ENCODE data around the gene PXDN.
A peak's percentile ranks its signal among the peaks of the same experiment; 100 is the strongest.

PXDN gene, protein sequence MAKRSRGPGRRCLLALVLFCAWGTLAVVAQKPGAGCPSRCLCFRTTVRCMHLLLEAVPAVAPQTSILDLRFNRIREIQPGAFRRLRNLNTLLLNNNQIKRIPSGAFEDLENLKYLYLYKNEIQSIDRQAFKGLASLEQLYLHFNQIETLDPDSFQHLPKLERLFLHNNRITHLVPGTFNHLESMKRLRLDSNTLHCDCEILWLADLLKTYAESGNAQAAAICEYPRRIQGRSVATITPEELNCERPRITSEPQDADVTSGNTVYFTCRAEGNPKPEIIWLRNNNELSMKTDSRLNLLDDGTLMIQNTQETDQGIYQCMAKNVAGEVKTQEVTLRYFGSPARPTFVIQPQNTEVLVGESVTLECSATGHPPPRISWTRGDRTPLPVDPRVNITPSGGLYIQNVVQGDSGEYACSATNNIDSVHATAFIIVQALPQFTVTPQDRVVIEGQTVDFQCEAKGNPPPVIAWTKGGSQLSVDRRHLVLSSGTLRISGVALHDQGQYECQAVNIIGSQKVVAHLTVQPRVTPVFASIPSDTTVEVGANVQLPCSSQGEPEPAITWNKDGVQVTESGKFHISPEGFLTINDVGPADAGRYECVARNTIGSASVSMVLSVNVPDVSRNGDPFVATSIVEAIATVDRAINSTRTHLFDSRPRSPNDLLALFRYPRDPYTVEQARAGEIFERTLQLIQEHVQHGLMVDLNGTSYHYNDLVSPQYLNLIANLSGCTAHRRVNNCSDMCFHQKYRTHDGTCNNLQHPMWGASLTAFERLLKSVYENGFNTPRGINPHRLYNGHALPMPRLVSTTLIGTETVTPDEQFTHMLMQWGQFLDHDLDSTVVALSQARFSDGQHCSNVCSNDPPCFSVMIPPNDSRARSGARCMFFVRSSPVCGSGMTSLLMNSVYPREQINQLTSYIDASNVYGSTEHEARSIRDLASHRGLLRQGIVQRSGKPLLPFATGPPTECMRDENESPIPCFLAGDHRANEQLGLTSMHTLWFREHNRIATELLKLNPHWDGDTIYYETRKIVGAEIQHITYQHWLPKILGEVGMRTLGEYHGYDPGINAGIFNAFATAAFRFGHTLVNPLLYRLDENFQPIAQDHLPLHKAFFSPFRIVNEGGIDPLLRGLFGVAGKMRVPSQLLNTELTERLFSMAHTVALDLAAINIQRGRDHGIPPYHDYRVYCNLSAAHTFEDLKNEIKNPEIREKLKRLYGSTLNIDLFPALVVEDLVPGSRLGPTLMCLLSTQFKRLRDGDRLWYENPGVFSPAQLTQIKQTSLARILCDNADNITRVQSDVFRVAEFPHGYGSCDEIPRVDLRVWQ (N-terminal part only)

DNA sequence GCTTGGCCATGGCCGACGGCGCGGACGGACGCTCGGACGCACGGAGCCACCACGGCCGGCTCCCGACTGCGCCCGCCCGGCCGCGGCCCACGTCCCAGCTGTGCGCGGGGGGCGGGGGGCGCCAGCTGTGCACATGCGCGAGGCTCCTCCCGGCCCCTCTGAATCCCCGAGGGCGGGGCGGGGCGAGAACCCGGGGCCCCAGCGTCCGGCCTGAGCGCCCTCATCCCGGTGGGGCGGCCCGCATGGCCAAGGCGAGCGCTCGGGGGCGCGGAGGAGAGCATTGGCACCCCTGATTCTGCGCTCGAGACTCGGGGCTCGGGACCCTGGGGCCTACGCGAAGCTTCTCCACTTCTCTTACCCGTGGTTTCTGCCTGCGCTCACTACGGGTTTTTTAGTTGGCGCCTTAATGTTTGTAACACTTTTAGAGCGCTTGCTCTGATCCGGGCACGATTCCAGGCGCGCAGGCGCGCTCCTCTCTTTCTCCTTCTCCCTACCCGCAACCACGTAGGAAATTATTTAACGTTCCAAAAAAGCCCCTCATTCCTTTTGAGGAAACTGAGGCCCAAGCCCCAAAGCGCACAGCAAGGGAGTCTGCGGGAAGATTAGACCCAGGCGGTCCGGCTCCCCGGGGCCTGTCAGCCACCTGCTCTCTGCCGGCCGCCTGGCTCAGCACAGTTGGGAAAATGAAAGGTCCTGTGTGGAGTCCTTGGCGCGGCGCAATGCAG lies at the start of gene PXDN:
Gene PXDN (minus strand): TSS at position 70 of the 725 bp plus-strand sequence. CDS start 60 bp downstream, at position 10.
- Histone ChIP-seq H3K4me1 (ENCODE audit: insufficient read depth, low read length) (peaks cover 22% of the 10 kb centered on the region), H3K9ac (ENCODE audit: low read depth, low read length) (peak within 1 kb of the TSS; percentile 79), H3K9me3 (ENCODE audit: control insufficient read depth, insufficient read depth, low read length) (no peaks in the 10 kb centered on the region), H3K36me3 (ENCODE audit: insufficient read depth, low read length) (no peaks in the 10 kb centered on the region)

DNA sequence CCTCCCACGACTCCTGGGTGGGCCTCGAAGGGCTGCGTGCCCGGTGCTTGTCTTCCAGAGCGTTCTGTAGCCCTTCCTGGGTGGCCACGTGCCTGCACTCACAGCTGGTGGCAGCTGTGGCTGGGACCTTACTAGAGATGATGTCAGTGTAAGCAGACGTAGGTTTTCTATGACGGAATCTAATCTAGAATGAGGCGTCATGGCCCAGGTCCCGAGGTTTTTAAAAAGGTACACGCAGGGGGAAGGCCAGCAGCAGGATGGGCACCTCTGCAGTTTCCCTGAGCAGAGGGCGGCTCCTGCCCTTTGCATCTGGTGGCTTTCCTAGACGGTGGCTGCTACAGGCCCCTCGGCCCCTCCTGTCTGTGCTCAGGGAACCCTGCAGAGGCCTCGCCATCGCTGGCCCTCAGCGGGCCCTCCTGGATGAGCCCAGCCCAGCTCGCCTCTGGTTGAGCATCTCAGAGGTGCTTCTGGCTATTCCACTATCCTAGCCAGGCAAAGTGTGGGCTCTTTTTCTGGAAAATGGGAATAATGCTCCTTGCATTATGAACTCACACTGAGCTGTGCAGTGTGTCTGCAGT lies 49.6 kb upstream of the PXDN start:
- Histone ChIP-seq H3K9ac (ENCODE audit: low read depth, low read length) (no peak overlapping the region), H3K4me1 (ENCODE audit: insufficient read depth, low read length) (no peaks in the 10 kb centered on the region), H3K9me3 (ENCODE audit: control insufficient read depth, insufficient read depth, low read length) (no peaks in the 10 kb centered on the region), H3K36me3 (ENCODE audit: insufficient read depth, low read length) (no peaks in the 10 kb centered on the region)

DNA sequence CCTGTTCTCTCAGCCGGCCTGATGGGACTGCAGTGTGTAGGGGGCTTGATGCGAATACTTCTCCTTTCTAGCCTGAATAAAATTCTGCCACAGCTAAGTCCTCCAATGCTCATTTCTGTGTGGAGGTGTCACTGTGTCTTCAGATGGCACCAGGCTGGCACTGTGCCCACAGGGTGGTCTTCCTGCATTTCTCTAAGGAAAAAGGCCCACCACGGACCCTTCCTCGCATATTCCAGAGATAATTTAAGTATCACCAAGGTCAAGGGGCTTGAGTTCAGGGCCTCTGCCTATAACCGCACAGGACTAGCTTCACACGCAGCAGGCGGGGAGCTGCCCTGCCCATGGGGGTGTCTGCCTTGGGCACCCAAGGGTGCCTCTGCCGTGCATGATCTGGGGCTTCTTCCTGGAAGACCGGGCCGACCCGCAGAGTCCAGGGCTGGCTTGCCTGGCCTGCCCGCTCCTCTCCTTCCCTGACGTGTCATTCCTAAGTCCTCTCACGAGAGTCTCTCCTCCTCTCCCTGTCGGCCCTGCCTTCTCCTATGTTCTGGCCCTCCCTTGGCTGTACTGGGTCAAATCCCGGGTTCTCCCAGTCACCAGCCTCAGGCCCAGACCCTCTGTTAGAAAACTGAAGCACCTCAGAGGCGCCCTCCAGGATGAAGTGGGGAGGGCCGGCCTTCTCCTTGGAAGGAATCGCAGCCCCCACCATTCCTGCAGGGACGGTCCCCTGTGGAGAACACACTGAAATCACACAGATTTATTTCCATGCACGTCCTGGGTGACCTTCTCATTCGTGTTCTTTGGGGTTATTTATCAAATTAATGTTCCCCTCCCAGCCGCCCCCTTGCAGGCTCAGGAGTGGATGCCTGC lies 48.9 kb upstream of the PXDN start:
- H3K36me3 ChIP-seq (ENCODE audit: insufficient read depth, low read length) = no peaks in the 10 kb centered on the region
- no peaks in the 10 kb centered on the region; the same call in 1 of the 2 replicates for H3K4me1 ChIP-seq (ENCODE audit: insufficient read depth, low read length)
- H3K9me3 ChIP-seq (ENCODE audit: control insufficient read depth, insufficient read depth, low read length) = no peaks in the 10 kb centered on the region
- no peak overlapping the region for H3K9ac ChIP-seq (ENCODE audit: low read depth, low read length)

DNA sequence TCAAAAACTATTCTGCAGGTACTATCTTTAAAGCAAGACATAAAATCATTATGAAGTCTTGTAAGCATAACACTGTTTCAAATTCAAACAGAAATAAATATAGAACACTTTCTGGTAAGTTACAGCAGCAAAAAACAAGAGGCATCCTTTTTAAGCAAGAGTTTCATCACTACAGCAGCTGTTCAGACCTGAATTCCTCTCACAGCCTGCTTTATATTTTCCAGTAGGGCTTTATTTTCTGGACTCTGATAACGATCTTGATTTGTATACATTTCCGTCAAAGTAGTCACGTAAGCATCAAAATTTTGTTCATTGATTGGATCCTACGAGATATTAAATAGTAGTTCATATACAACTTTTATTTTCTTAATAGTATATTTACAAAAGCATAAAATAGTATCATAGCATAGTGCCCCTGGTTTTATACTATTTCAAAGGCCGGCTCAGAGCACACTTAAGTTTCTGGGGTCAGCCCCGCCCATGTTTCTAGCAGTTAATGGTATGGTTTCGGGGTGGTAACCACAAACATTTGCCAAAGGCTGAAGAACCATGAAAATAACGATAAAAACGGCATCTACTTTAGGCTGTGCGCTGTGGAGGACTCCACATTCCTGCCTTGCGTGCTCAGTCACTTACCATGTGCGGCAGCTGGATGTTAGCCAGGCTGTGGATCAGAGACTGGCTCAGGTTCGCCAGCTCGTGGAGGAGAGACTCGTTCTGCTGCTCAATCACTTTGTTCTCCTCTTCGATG lies 47.5 kb upstream of the PXDN start:
- Histone ChIP-seq H3K4me1 (ENCODE audit: insufficient read depth, low read length) (no peaks in the 10 kb centered on the region; the same call in 1 of the 2 replicates), H3K9ac (ENCODE audit: low read depth, low read length) (no peak overlapping the region), H3K36me3 (ENCODE audit: insufficient read depth, low read length) (no peaks in the 10 kb centered on the region), H3K9me3 (ENCODE audit: control insufficient read depth, insufficient read depth, low read length) (no peaks in the 10 kb centered on the region)

DNA sequence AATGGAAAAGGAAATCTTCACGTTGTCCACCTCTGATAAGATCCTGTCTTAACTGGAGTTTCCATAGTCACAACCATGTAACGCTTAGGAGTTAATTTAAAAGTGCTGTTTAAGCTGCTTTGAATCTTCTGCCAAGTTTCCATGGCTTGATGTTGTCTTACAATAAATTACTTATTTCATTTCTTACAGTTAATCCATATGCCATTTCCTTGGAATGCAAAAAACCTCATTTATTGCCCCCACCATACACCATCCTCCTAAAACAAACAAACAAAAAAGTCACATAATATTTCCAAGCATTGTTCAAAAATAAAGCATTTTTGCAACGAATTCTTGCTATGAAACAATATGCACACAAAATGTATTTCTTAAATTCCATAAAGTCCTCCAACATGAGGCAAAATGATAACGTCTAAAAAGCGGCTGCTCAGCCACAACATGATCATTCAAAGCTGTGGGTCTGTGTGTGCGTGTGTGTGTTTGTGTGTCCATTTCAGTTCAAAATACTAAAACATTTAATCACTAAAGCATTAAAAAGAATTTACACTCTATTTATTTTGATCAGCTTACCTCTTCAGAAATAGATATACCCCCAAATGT lies 46.8 kb upstream of the PXDN start:
- no peak overlapping the region for H3K9ac ChIP-seq (ENCODE audit: low read depth, low read length)
- no peaks in the 10 kb centered on the region; the same call in 1 of the 2 replicates for H3K4me1 ChIP-seq (ENCODE audit: insufficient read depth, low read length)
- H3K36me3 ChIP-seq (ENCODE audit: insufficient read depth, low read length) = no peaks in the 10 kb centered on the region
- no peaks in the 10 kb centered on the region for H3K9me3 ChIP-seq (ENCODE audit: control insufficient read depth, insufficient read depth, low read length)

DNA sequence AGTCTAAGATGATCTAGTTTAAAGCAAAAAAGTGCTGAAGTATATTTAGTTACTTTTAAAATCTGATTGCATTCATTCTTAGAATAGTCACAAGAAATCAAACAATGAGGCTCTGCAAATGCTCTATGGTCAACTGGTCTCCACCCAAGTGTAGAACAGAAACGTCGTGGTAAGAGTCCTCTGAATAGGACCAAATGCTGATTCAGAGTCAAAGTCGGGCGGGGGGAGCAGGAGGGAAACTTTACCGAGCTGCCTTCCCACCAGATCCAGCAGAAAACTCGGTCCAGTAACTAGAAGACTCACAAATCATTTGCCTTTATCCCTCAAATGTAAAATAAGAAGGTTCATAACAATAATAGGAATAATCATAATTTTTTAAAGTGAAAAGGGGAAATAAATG lies 46.2 kb upstream of the PXDN start:
- Histone ChIP-seq H3K36me3 (ENCODE audit: insufficient read depth, low read length) (no peaks in the 10 kb centered on the region), H3K9ac (ENCODE audit: low read depth, low read length) (no peak overlapping the region), H3K4me1 (ENCODE audit: insufficient read depth, low read length) (no peaks in the 10 kb centered on the region; the same call in 1 of the 2 replicates), H3K9me3 (ENCODE audit: control insufficient read depth, insufficient read depth, low read length) (no peaks in the 10 kb centered on the region)

DNA sequence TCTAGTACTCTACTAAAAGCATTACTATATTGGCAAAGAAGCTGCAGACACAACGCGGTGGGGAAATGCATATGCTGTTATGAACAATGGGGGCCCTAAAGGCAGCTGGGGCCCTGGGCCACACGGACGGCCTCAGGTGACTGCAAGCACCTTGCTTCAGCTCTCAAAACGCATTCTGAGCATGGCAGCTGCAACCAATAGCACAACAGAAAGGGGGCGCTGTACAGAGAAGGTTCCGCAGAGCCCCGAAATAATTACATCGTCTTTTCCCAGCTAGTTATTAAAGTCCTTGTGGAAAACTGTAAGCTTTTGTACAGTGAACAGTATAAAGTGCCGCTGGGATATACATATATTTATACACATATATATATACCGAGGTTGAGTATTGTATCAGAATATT lies 45.3 kb upstream of the PXDN start:
- no peak overlapping the region for H3K9ac ChIP-seq (ENCODE audit: low read depth, low read length)
- H3K36me3 ChIP-seq (ENCODE audit: insufficient read depth, low read length) = no peaks in the 10 kb centered on the region
- H3K9me3 ChIP-seq (ENCODE audit: control insufficient read depth, insufficient read depth, low read length) = no peaks in the 10 kb centered on the region
- H3K4me1 ChIP-seq (ENCODE audit: insufficient read depth, low read length) = no peaks in the 10 kb centered on the region; the same call in 1 of the 2 replicates

DNA sequence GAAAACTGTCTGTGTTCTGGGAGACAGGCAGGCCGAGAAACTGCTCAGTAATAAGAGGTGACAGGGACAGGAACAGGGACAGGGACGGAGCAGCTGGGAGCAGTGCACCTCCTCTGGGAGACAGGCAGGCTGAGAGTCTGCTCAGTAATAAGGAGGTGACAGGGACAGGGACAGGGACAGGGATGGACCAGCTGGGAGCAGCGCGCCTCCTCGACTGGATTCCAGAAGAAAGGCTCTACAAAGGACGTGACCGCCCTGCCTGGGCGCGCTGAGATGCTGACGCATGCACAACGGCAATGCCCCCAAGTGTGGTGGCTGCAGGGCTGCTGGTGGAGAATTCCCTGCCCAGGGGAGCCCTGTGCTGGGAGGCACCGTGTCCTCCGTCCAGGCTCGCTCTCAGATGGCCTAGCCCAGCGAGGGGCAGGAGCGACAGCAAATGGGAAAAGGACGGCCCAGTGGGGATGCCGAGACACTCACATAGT lies 44.2 kb upstream of the PXDN start:
- H3K36me3 ChIP-seq (ENCODE audit: insufficient read depth, low read length) = no peaks in the 10 kb centered on the region
- H3K9me3 ChIP-seq (ENCODE audit: control insufficient read depth, insufficient read depth, low read length) = no peaks in the 10 kb centered on the region
- H3K9ac ChIP-seq (ENCODE audit: low read depth, low read length) = no peak overlapping the region
- H3K4me1 ChIP-seq (ENCODE audit: insufficient read depth, low read length) = no peaks in the 10 kb centered on the region; the same call in 1 of the 2 replicates

DNA sequence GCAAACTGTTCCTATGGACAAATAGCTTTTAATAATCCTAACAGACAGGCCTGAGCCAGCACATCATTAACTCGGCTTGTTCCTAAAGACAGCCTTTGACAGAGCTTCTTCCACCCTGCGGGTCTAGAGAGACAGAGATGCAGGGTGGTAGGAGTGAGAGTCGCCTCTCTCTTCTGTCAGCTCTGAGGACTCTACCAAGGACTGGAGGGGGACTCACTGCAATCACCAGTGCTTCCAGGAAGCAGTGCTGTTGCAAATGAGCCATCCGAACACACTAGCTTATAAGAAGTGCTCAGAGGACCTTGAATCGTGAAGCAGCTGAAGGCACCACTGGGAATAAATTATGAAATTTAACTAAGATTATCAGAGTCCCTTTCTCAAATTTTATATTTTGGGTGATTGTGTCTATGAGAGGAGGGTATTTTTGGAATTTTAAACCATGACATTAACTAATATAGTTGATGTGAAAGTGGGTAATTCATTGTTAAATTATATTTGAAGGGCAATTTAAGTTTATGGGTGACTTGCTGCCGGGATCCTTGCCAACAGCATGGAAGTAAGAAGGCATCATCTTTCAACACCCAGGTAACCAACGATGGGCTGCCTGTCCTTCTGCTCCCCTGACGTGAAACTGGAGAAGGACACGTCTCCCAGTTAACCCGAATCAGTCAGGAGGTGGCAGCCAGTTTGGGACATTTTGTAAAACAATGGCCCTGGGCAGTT lies 43.6 kb upstream of the PXDN start:
- H3K9ac ChIP-seq (ENCODE audit: low read depth, low read length) = no peak overlapping the region

DNA sequence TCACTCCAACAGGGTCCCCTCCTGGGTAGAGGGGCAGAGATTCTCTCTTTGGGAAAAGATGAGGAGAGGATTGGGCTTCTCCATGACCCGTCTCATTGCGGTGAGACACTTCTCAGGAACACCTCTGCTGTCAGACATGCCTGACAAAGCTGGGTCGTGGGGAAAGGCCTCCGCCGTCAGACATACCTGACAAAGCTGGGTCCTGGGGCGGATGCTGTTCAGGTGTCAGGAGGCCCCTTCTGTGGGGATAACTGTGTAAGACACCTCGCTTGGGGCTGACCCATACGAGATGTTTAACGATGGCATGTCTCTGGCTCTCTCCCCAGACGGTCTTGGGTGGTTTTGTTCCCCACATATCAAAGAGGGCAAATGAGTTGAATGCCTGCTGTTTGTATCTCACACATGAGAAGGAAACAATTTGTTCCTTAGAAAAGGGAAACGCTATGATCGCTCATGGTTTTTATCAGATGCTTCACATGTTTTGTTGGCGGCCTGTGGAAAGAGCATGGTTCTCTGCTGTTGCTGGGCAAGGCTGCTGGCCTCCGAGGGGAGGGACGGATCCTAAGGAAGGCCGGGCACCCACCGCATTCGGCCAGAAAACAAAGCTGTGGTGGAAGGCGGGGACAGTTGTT lies 40.8 kb upstream of the PXDN start:
- H3K4me1 ChIP-seq (ENCODE audit: insufficient read depth, low read length) = no peaks in the 10 kb centered on the region; the same call in 1 of the 2 replicates
- H3K9me3 ChIP-seq (ENCODE audit: control insufficient read depth, insufficient read depth, low read length) = no peaks in the 10 kb centered on the region
- no peaks in the 10 kb centered on the region for H3K36me3 ChIP-seq (ENCODE audit: insufficient read depth, low read length)
- no peak overlapping the region for H3K9ac ChIP-seq (ENCODE audit: low read depth, low read length)

More for the DNA sequence above, 43.6 kb upstream of the PXDN start:
- Histone ChIP-seq H3K9me3 (ENCODE audit: control insufficient read depth, insufficient read depth, low read length) (no peaks in the 10 kb centered on the region), H3K4me1 (ENCODE audit: insufficient read depth, low read length) (no peaks in the 10 kb centered on the region; the same call in 1 of the 2 replicates), H3K36me3 (ENCODE audit: insufficient read depth, low read length) (no peaks in the 10 kb centered on the region)

DNA sequence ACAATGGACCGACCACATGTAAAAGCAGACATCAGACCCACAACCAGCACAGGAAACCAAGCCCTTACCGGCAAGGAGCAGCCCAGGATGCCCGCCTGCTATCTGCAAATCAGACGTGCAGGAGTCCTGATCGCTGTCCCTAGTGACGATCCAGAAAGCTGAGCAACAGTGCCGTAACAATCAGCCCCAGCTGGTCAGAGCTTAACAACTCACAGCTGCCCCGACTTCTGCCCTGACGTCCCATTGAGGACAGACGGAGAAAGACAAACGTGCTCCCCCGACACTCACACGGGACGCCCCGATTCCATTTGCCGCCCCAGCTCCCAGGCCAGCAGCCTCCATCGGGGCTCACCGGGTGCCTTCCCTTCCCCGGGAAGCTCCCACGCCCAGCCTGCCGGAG lies 39.8 kb upstream of the PXDN start:
- no peak overlapping the region for H3K9ac ChIP-seq (ENCODE audit: low read depth, low read length)
- H3K36me3 ChIP-seq (ENCODE audit: insufficient read depth, low read length) = no peaks in the 10 kb centered on the region

More for the DNA sequence above, 39.8 kb upstream of the PXDN start:
- Histone ChIP-seq H3K9me3 (ENCODE audit: control insufficient read depth, insufficient read depth, low read length) (no peaks in the 10 kb centered on the region), H3K4me1 (ENCODE audit: insufficient read depth, low read length) (no peaks in the 10 kb centered on the region; the same call in 1 of the 2 replicates)

Measured in ES-I3 (cell line).